CD4-positive, CD25-positive, alpha-beta regulatory T cell (primary cell): ENCODE results near the gene SIGLEC11. TPM values are rescaled to one million over a fixed set of nuclear protein-coding genes. Genes with fewer than 3 reads are reported as not detected.

Experiments used
- ATAC-seq, 2 donors: fragments of 150-1000 bp; cut with Tn5 transposase; one replicate each; pipeline ENCODE4 v1.10.0; 2021; ENCODE audit warnings: low read depth in 2 of 2, moderate number of reproducible peaks in 2 of 2, moderate library complexity in 1 of 2
- DNase-seq, 3 donors: peaks; one replicate each; pipeline versions ENCODE4 v3.0.0 to v3.0.0-alpha.2; 2012 to 2022; ENCODE audit warnings: mixed read lengths in 1 of 3
- H3K27ac ChIP-seq: one replicate; pipeline ENCODE4 v1.7.0; 2013; ENCODE audit warnings: mild to moderate bottlenecking, low read length; ENCODE audit not compliant: insufficient read depth, poor library complexity, severe bottlenecking
- H3K27me3 ChIP-seq: one replicate; pipeline ENCODE4 v1.7.0; 2013; ENCODE audit warnings: low read length; ENCODE audit not compliant: control insufficient read depth, insufficient read depth
- H3K36me3 ChIP-seq: one replicate; pipeline ENCODE4 v1.7.0; 2013; ENCODE audit warnings: mild to moderate bottlenecking, low read length, moderate library complexity; ENCODE audit not compliant: control insufficient read depth, insufficient read depth
- H3K4me1 ChIP-seq: 2 replicates; pipeline ENCODE4 v1.7.0; 2013; ENCODE audit warnings: mild to moderate bottlenecking, low read length; ENCODE audit not compliant: insufficient read depth, control insufficient read depth, poor library complexity, severe bottlenecking
- H3K4me3 ChIP-seq: one replicate; pipeline ENCODE4 v1.7.0; 2013; ENCODE audit warnings: low read depth, mild to moderate bottlenecking, low read length, moderate library complexity
- H3K9me3 ChIP-seq, 2 experiments: 1 replicate in 1 of 2; 2 replicates in 1 of 2; pipeline ENCODE4 v1.7.0; 2013; ENCODE audit warnings: low read length in 2 of 2, mild to moderate bottlenecking in 1 of 2, moderate library complexity in 1 of 2; ENCODE audit not compliant: control insufficient read depth in 2 of 2
- H3K27ac Mint-ChIP-seq, 3 donors: one replicate each; pipeline ENCODE4 v1.8.0; 2020 to 2022; ENCODE audit warnings: mild to moderate bottlenecking in 3 of 3, mixed read lengths in 3 of 3, moderate library complexity in 2 of 3
- H3K27me3 Mint-ChIP-seq: one replicate; pipeline ENCODE4 v1.8.0; 2022; ENCODE audit warnings: mild to moderate bottlenecking, mixed read lengths
- H3K36me3 Mint-ChIP-seq: one replicate; pipeline ENCODE4 v1.8.0; 2020; ENCODE audit warnings: mixed read lengths
- H3K4me1 Mint-ChIP-seq, 4 donors: one replicate each; pipeline ENCODE4 v1.8.0; 2020 to 2022; ENCODE audit warnings: mixed read lengths in 4 of 4, mild to moderate bottlenecking in 1 of 4
- H3K4me3 Mint-ChIP-seq, 4 donors: one replicate each; pipeline ENCODE4 v1.8.0; 2020 to 2022; ENCODE audit warnings: mild to moderate bottlenecking in 4 of 4, mixed read lengths in 4 of 4, moderate library complexity in 3 of 4
- H3K9me3 Mint-ChIP-seq, 7 donors: one replicate each; pipeline ENCODE4 v1.8.0; 2020 to 2022; ENCODE audit warnings: mixed read lengths in 7 of 7, mild to moderate bottlenecking in 3 of 7, moderate library complexity in 2 of 7
- polyA plus RNA-seq, 4 donors: library from polyadenylated mRNA; unstranded; fragments of 300-500 nt; fragmentation: Illumina TruSeq; gene quantifications; one replicate each; pipeline ENCODE4 v1.2.3, GENCODE V29; 2021
- total RNA-seq: library from RNA; stranded (reverse); gene quantifications from one replicate; pipeline ENCODE4 v1.2.3, GENCODE V29; 2022

Gene SIGLEC11
- total and polyA plus RNA-seq, 5 donors from 2014 or later = not detected

GRCh38 chr19:50002386-50002960, 41.5 kb upstream of the SIGLEC11 start:
- no peak for DNase-seq
- Histone ChIP-seq H3K4me3 (no peak overlapping the region), H3K36me3 (peaks cover 84% of the 10 kb centered on the region), H3K9me3 (no peaks in the 10 kb centered on the region), H3K4me1 (no peaks in the 10 kb centered on the region), H3K27me3 (no peaks in the 10 kb centered on the region), H3K27ac (no peak overlapping the region)
- H3K9me3 Mint-ChIP-seq = peaks cover 0 to 1% (median 0%) of the 10 kb centered on the region in 7 donors
- ATAC-seq = no peak
- peaks cover 37% of the 10 kb centered on the region for H3K36me3 Mint-ChIP-seq
- H3K4me3 Mint-ChIP-seq = no peak overlapping the region
- no peaks in the 10 kb centered on the region for H3K27me3 Mint-ChIP-seq
- H3K27ac Mint-ChIP-seq = no peak overlapping the region
- H3K4me1 Mint-ChIP-seq = peaks cover 0 to 10% (median 4%) of the 10 kb centered on the region in 4 donors

- Histone ChIP-seq H3K27me3 (no peaks in the 10 kb centered on the region), H3K27ac (no peak overlapping the region), H3K4me1 (no peaks in the 10 kb centered on the region), H3K4me3 (no peak overlapping the region), H3K9me3 (no peaks in the 10 kb centered on the region), H3K36me3 (peaks cover 84% of the 10 kb centered on the region)
- H3K27me3 Mint-ChIP-seq = no peaks in the 10 kb centered on the region
- ATAC-seq = no peak
- H3K27ac Mint-ChIP-seq = peak overlapping the region in 1 of 3 donors; percentile 32
- H3K9me3 Mint-ChIP-seq = peaks cover 0 to 1% (median 0%) of the 10 kb centered on the region in 7 donors
- DNase-seq = no peak
- peaks cover 0 to 6% (median 4%) of the 10 kb centered on the region in 4 donors for H3K4me1 Mint-ChIP-seq
- peaks cover 34% of the 10 kb centered on the region for H3K36me3 Mint-ChIP-seq
- H3K4me3 Mint-ChIP-seq = no peak overlapping the region
These were observed 40.8 kb upstream of the SIGLEC11 start for GRCh38 chr19:50001775-50002174.

DNA sequence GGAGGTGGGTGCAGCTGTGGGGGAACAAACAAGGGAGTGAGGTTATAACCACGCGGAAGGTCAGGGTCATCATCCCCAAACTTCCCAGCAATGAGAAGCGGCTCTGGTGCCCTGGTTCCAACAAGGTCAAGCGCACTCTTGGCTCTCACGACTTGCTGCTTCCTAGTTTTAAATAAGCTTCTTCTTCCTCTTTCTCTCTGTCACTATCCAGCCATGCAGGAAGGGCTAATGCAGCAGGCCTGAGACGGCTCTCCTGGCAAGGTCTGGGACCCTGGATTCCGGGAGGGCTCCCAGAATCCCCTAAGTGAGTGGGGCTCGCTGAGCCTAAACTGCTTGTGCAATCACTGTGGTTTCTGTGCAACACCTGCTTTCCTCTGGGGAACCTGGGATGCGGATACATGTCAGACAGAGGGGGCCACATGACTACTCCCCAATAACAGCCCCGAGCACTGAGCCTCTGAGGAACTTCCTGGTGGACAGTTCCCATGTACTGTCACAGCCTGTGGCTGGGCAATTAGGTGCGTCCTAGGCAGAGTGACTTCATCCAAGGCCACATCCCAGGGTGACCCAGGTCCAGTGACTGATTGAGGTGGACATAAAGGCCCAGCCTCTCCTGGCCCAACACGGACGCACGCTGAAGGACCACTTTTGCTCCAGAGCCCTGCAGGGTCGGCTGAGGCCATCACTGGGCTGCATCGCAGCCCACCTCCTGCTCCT, 40.0 kb upstream of the SIGLEC11 start:
- Mint-ChIP-seq H3K27me3 (no peaks in the 10 kb centered on the region), H3K36me3 (peaks cover 33% of the 10 kb centered on the region), H3K9me3 (peaks cover 0 to 1% (median 0%) of the 10 kb centered on the region in 7 donors), H3K27ac (no peak overlapping the region), H3K4me3 (no peak overlapping the region), H3K4me1 (peaks cover 0 to 6% (median 4%) of the 10 kb centered on the region in 4 donors)
- Histone ChIP-seq H3K4me3 (no peak overlapping the region), H3K36me3 (peaks cover 85% of the 10 kb centered on the region), H3K27ac (no peak overlapping the region), H3K4me1 (no peaks in the 10 kb centered on the region), H3K27me3 (no peaks in the 10 kb centered on the region), H3K9me3 (no peaks in the 10 kb centered on the region)
- ATAC-seq (no peak), DNase-seq (no peak)

GRCh38 chr19:50000038-50000840, 39.3 kb upstream of the SIGLEC11 start:
- Mint-ChIP-seq H3K4me3 (no peak overlapping the region), H3K4me1 (peaks cover 0 to 6% (median 4%) of the 10 kb centered on the region in 4 donors), H3K36me3 (peaks cover 33% of the 10 kb centered on the region), H3K27ac (no peak overlapping the region), H3K27me3 (no peaks in the 10 kb centered on the region), H3K9me3 (peaks cover 0 to 1% (median 0%) of the 10 kb centered on the region in 7 donors)
- Histone ChIP-seq H3K4me1 (no peaks in the 10 kb centered on the region), H3K27ac (no peak overlapping the region), H3K9me3 (no peaks in the 10 kb centered on the region), H3K27me3 (no peaks in the 10 kb centered on the region), H3K36me3 (peaks cover 84% of the 10 kb centered on the region), H3K4me3 (no peak overlapping the region)
- ATAC-seq (no peak), DNase-seq (no peak)

DNA sequence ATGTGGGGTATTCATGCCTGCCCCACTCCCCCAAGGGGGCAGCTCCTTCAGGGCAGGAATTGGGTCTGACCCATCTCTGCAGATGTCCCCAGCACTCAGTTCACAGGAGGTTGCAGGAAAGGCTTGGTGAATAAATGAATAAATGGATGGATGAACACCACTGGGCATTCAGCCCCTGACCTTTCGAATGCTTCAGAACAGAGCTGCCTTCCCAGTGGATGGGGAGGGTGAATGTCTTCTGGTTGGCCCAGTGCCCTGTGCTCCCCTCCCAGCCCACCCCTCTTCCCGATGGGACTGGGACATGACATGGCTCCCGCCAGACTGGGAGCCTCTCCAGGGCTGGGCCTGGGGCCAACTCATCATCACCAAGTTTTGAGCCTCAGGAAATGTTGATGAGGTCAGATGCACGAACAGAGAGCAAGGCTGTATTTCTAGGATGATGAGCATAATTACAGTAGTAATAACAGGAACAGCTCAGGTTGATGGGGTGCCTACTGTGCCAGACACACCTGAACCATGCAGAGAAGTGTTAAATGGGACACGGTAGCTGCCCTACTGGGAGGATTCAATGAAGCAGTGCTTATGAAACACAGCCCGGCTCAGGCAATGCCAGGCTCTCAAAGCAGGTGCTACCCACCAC, 38.5 kb upstream of the SIGLEC11 start:
- no peak for DNase-seq
- Histone ChIP-seq H3K36me3 (peaks cover 84% of the 10 kb centered on the region), H3K27ac (no peak overlapping the region), H3K9me3 (no peaks in the 10 kb centered on the region), H3K27me3 (no peaks in the 10 kb centered on the region), H3K4me3 (no peak overlapping the region), H3K4me1 (no peaks in the 10 kb centered on the region)
- Mint-ChIP-seq H3K4me3 (no peak overlapping the region), H3K4me1 (peaks cover 0 to 4% (median 2%) of the 10 kb centered on the region in 4 donors), H3K27me3 (no peaks in the 10 kb centered on the region), H3K9me3 (peaks cover 0 to 1% (median 0%) of the 10 kb centered on the region in 7 donors), H3K36me3 (peaks cover 38% of the 10 kb centered on the region), H3K27ac (peak overlapping the region in 1 of 3 donors; percentile 71)
- no peak for ATAC-seq

- H3K4me3 ChIP-seq = no peak overlapping the region
- no peaks in the 10 kb centered on the region for H3K27me3 ChIP-seq
- Mint-ChIP-seq H3K9me3 (peaks cover 0 to 1% (median 0%) of the 10 kb centered on the region in 7 donors), H3K4me1 (peaks cover 0 to 2% (median 0%) of the 10 kb centered on the region in 4 donors), H3K27me3 (no peaks in the 10 kb centered on the region), H3K27ac (peak overlapping the region in 1 of 3 donors; percentile 74), H3K36me3 (peaks cover 54% of the 10 kb centered on the region), H3K4me3 (no peak overlapping the region)
- H3K27ac ChIP-seq = no peak overlapping the region
- no peaks in the 10 kb centered on the region for H3K9me3 ChIP-seq
- no peaks in the 10 kb centered on the region for H3K4me1 ChIP-seq
- no peak for ATAC-seq
- peak in 2 of 3 donors; percentile 13 to 35 for DNase-seq
- H3K36me3 ChIP-seq = peaks cover 81% of the 10 kb centered on the region
These were observed 36.7 kb upstream of the SIGLEC11 start for GRCh38 chr19:49997709-49998108.

GRCh38 chr19:49988433-49988832, 27.5 kb upstream of the SIGLEC11 start:
- peaks cover 74% of the 10 kb centered on the region for H3K36me3 ChIP-seq

More at GRCh38 chr19:49988433-49988832, 27.5 kb upstream of the SIGLEC11 start:
- H3K4me3 ChIP-seq = no peak overlapping the region
- no peaks in the 10 kb centered on the region for H3K27me3 Mint-ChIP-seq
- H3K4me3 Mint-ChIP-seq = no peak overlapping the region
- no peak for ATAC-seq
- peaks cover 66% of the 10 kb centered on the region for H3K36me3 Mint-ChIP-seq
- H3K4me1 Mint-ChIP-seq = peaks cover 0 to 11% (median 3%) of the 10 kb centered on the region in 4 donors
- no peak overlapping the region for H3K27ac ChIP-seq
- no peaks in the 10 kb centered on the region for H3K9me3 ChIP-seq
- H3K27me3 ChIP-seq = no peaks in the 10 kb centered on the region
- H3K9me3 Mint-ChIP-seq = peaks cover 0 to 2% (median 0%) of the 10 kb centered on the region in 7 donors
- DNase-seq = no peak
- no peak overlapping the region for H3K27ac Mint-ChIP-seq
- no peaks in the 10 kb centered on the region for H3K4me1 ChIP-seq
